GM12872 (cell line): ENCODE data around the gene BBIP1.

Source experiments
- CTCF ChIP-seq: IDR thresholded peaks from 3 replicates; pipeline ENCODE4 v1.5.1; 2011; ENCODE audit warnings: low read depth, mild to moderate bottlenecking, low read length, moderate library complexity; ENCODE audit not compliant: insufficient read depth

BBIP1 gene

GRCh38 chr10:110919971-110920881 is 1.2 kb upstream of the BBIP1 start:
- no peak for TF ChIP-seq CTCF

- peak; percentile 37; the same call in 1 of the 3 replicates for TF ChIP-seq CTCF
These were observed 460 bp upstream of the BBIP1 start, which contains the start of gene SHOC2 for GRCh38 chr10:110919349-110919931. SHOC2 (plus strand) TSS chr10:110919604; CDS start chr10:110964359, 44,755 bp downstream.

GRCh38 chr10:110918269-110918642 is 724 bp downstream of the BBIP1 start:
- TF ChIP-seq CTCF = no peak

GRCh38 chr10:110916554-110917346 is 2.2 kb downstream of the BBIP1 start:
- no peak for TF ChIP-seq CTCF

- TF ChIP-seq CTCF = no peak
These were observed 3.9 kb downstream of the BBIP1 start for GRCh38 chr10:110915035-110915434.

GRCh38 chr10:110914431-110914830 is 4.5 kb downstream of the BBIP1 start:
- no peak for TF ChIP-seq CTCF

GRCh38 chr10:110912374-110912773 is 6.6 kb downstream of the BBIP1 start:
- TF ChIP-seq CTCF = no peak
